Measurements from ENCODE around the gene TPCN2. TPM values are rescaled to one million over a fixed set of nuclear protein-coding genes. Genes with fewer than 3 reads are reported as not detected.

Gene TPCN2
- total RNA-seq, 3 donors from 2014 or later (not counting 1 experiment from before 2014, with no cell fraction given) = 14.9 to 18.3 (median 18.2) TPM

GRCh38 chr11:69008737-69009440 lies 39.8 kb upstream of the TPCN2 start:
- Mint-ChIP-seq H3K36me3 (no peaks in the 10 kb centered on the region), H3K27ac (no peak overlapping the region), H3K27me3 (ENCODE audit: low read depth in 2 of 2) (peaks cover 26% of the 10 kb centered on the region in 2 donors), H3K9me3 (no peaks in the 10 kb centered on the region), H3K4me3 (no peak overlapping the region), H3K4me1 (peaks cover 0 to 12% of the 10 kb centered on the region in 2 donors)
- Histone ChIP-seq H3K4me1 (ENCODE audit: control insufficient read depth, insufficient read depth, low read length) (peaks cover 18% of the 10 kb centered on the region), H3K4me3 (ENCODE audit: low read length) (no peak overlapping the region), H3K36me3 (ENCODE audit: control insufficient read depth, insufficient read depth, low read length) (no peaks in the 10 kb centered on the region), H3K27me3 (ENCODE audit: control insufficient read depth, insufficient read depth, low read length) (peaks cover 26% of the 10 kb centered on the region), H3K27ac (ENCODE audit: low read length) (no peak overlapping the region), H3K9me3 (ENCODE audit: control insufficient read depth, insufficient read depth, low read length) (no peaks in the 10 kb centered on the region)
- no peak for ATAC-seq
- no peak for DNase-seq
- intact Hi-C loops (cut with micrococcal nuclease) = loop anchor here (10.0 kb wide), 1 partner anchor 76 kb away; no protein-coding TSS in a partner anchor
- 86% methylated on average over 17 of the region's 17 CpGs for WGBS (ENCODE audit: insufficient coverage)
- TF ChIP-seq, protein P1, sequence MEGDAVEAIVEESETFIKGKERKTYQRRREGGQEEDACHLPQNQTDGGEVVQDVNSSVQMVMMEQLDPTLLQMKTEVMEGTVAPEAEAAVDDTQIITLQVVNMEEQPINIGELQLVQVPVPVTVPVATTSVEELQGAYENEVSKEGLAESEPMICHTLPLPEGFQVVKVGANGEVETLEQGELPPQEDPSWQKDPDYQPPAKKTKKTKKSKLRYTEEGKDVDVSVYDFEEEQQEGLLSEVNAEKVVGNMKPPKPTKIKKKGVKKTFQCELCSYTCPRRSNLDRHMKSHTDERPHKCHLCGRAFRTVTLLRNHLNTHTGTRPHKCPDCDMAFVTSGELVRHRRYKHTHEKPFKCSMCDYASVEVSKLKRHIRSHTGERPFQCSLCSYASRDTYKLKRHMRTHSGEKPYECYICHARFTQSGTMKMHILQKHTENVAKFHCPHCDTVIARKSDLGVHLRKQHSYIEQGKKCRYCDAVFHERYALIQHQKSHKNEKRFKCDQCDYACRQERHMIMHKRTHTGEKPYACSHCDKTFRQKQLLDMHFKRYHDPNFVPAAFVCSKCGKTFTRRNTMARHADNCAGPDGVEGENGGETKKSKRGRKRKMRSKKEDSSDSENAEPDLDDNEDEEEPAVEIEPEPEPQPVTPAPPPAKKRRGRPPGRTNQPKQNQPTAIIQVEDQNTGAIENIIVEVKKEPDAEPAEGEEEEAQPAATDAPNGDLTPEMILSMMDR (IDR thresholded peaks at IDR 0.05) = no peak

- peaks cover 18% of the 10 kb centered on the region for H3K4me1 ChIP-seq (ENCODE audit: control insufficient read depth, insufficient read depth, low read length)
- no peaks in the 10 kb centered on the region for H3K9me3 Mint-ChIP-seq
- peaks cover 0 to 12% of the 10 kb centered on the region in 2 donors for H3K4me1 Mint-ChIP-seq
- H3K27ac ChIP-seq (ENCODE audit: low read length) = no peak overlapping the region
- H3K9me3 ChIP-seq (ENCODE audit: control insufficient read depth, insufficient read depth, low read length) = no peaks in the 10 kb centered on the region
- H3K4me3 ChIP-seq (ENCODE audit: low read length) = no peak overlapping the region
- no peak overlapping the region for H3K27ac Mint-ChIP-seq
- peaks cover 26% of the 10 kb centered on the region for H3K27me3 ChIP-seq (ENCODE audit: control insufficient read depth, insufficient read depth, low read length)
- intact Hi-C loops (cut with micrococcal nuclease) = loop anchor here (10.0 kb wide), 1 partner anchor 75 kb away; no protein-coding TSS in a partner anchor
- H3K36me3 ChIP-seq (ENCODE audit: control insufficient read depth, insufficient read depth, low read length) = no peaks in the 10 kb centered on the region
- H3K4me3 Mint-ChIP-seq = no peak overlapping the region
- DNase-seq (no peak), ATAC-seq (no peak)
- TF ChIP-seq, protein P1 (IDR thresholded peaks at IDR 0.05) = no peak
- 80% methylated on average over 16 of the region's 16 CpGs for WGBS (ENCODE audit: insufficient coverage)
- no peaks in the 10 kb centered on the region for H3K36me3 Mint-ChIP-seq
- peaks cover 26% of the 10 kb centered on the region in 2 donors for H3K27me3 Mint-ChIP-seq (ENCODE audit: low read depth in 2 of 2)
These were observed 39.1 kb upstream of the TPCN2 start for GRCh38 chr11:69009441-69010211.

- Histone ChIP-seq H3K9me3 (ENCODE audit: control insufficient read depth, insufficient read depth, low read length) (no peaks in the 10 kb centered on the region), H3K27ac (ENCODE audit: low read length) (no peak overlapping the region), H3K36me3 (ENCODE audit: control insufficient read depth, insufficient read depth, low read length) (no peaks in the 10 kb centered on the region), H3K4me1 (ENCODE audit: control insufficient read depth, insufficient read depth, low read length) (peaks cover 18% of the 10 kb centered on the region), H3K27me3 (ENCODE audit: control insufficient read depth, insufficient read depth, low read length) (peaks cover 26% of the 10 kb centered on the region), H3K4me3 (ENCODE audit: low read length) (no peak overlapping the region)
- H3K4me3 Mint-ChIP-seq = no peak overlapping the region
- TF ChIP-seq, protein P1 (IDR thresholded peaks at IDR 0.05) = no peak
- WGBS (ENCODE audit: insufficient coverage) = 62% methylated on average over 9 of the region's 9 CpGs
- DNase-seq (no peak), ATAC-seq (no peak)
- peaks cover 0 to 12% of the 10 kb centered on the region in 2 donors for H3K4me1 Mint-ChIP-seq
- intact Hi-C loops (cut with micrococcal nuclease) = no loop called here
- no peaks in the 10 kb centered on the region for H3K9me3 Mint-ChIP-seq
- H3K36me3 Mint-ChIP-seq = no peaks in the 10 kb centered on the region
- H3K27me3 Mint-ChIP-seq (ENCODE audit: low read depth in 2 of 2) = peaks cover 21 to 23% of the 10 kb centered on the region in 2 donors
- no peak overlapping the region for H3K27ac Mint-ChIP-seq
These were observed 38.3 kb upstream of the TPCN2 start for GRCh38 chr11:69010361-69010891.

Data from natural killer cell (primary cell).